Thoracic aorta (tissue), 2 donors: Measurements from ENCODE around the gene WDR46. TPM values are rescaled to one million over a fixed set of nuclear protein-coding genes. Genes with fewer than 3 reads are reported as not detected.
A peak's percentile ranks its signal among the peaks of the same experiment; 100 is the strongest.
"Not testable (repeated sequence)": the region's sequence is repeated elsewhere in the genome, so short reads cannot be mapped to it uniquely, and the experiment has no call there.

Experiments
- ATAC-seq: fragments of 150-250 bp; one replicate; pipeline ENCODE4 v1.8.0; 2017; ENCODE audit warnings: low read depth; ENCODE audit not compliant: insufficient number of reproducible peaks, low FRiP score
- DNase-seq: peaks from one replicate; pipeline ENCODE4 v3.0.0-alpha.2; 2020; ENCODE audit warnings: low spot score
- H3K27ac ChIP-seq, 2 donors: fragments of 200-600 bp; sonication (generic); 1 replicate in 1 of 2; 2 replicates in 1 of 2; pipeline ENCODE4 v1.5.1; 2016; ENCODE audit warnings: mild to moderate bottlenecking in 2 of 2, moderate library complexity in 2 of 2
- H3K27me3 ChIP-seq: fragments of 200-600 bp; sonication (generic); replicated peaks from 2 replicates; pipeline ENCODE4 v1.6.0; 2016; ENCODE audit warnings: mild to moderate bottlenecking; ENCODE audit not compliant: insufficient read depth
- H3K36me3 ChIP-seq: fragments of 200-600 bp; sonication (generic); one replicate; pipeline ENCODE4 v1.5.1; 2016
- H3K4me1 ChIP-seq, 2 donors: fragments of 200-600 bp; sonication (generic); 1 replicate in 1 of 2; 2 replicates in 1 of 2; pipeline versions ENCODE4 v1.5.1 to v1.6.0; 2016; ENCODE audit warnings: low read depth in 2 of 2, mild to moderate bottlenecking in 1 of 2; ENCODE audit not compliant: control insufficient read depth in 1 of 2
- H3K4me3 ChIP-seq: fragments of 200-600 bp; sonication (generic); 2 replicates; pipeline ENCODE4 v1.5.1; 2016; ENCODE audit warnings: mild to moderate bottlenecking
- H3K9me3 ChIP-seq: fragments of 200-600 bp; sonication (generic); 2 replicates; pipeline ENCODE4 v1.5.1; 2016
- total RNA-seq, 2 donors: library from RNA; depleted of rRNA; stranded (reverse); fragments of >200 nt; gene quantifications; one replicate each; pipeline versions ENCODE4 v1.1.0 to v1.2.3, GENCODE V29; 2016
- TF ChIP-seq, protein P1 (sequence below): fragments of 200-600 bp; sonication (generic); IDR thresholded peaks from one replicate; pipeline ENCODE4 v1.5.1; 2019; ENCODE audit warnings: antibody characterized with exemption

Gene WDR46
- total RNA-seq, 2 donors from 2014 or later = 42.6 to 60.3 TPM

DNA sequence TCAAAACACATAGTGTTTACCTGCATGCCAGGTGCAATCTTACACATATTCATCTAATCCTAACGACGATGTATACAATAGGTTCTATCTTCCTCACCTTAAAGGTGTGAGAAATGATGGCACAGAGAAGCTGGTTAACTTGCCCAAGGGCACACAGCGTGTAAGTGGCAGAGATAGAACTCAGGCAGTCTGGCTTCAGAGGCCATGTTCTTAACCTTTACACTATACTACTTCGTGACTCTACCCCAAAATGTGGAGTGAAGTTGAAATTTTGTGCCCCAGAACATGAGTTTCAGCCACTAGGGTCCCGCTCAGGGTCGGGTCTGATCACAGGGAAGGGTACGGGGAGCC lies 17.9 kb downstream of the WDR46 start:
- ATAC-seq = no peak
- peak overlapping the region; percentile 94 to 96 for H3K27ac ChIP-seq
- no peaks in the 10 kb centered on the region for H3K9me3 ChIP-seq
- H3K36me3 ChIP-seq = peaks cover 33% of the 10 kb centered on the region
- no peaks in the 10 kb centered on the region for H3K27me3 ChIP-seq
- TF ChIP-seq, protein P1, sequence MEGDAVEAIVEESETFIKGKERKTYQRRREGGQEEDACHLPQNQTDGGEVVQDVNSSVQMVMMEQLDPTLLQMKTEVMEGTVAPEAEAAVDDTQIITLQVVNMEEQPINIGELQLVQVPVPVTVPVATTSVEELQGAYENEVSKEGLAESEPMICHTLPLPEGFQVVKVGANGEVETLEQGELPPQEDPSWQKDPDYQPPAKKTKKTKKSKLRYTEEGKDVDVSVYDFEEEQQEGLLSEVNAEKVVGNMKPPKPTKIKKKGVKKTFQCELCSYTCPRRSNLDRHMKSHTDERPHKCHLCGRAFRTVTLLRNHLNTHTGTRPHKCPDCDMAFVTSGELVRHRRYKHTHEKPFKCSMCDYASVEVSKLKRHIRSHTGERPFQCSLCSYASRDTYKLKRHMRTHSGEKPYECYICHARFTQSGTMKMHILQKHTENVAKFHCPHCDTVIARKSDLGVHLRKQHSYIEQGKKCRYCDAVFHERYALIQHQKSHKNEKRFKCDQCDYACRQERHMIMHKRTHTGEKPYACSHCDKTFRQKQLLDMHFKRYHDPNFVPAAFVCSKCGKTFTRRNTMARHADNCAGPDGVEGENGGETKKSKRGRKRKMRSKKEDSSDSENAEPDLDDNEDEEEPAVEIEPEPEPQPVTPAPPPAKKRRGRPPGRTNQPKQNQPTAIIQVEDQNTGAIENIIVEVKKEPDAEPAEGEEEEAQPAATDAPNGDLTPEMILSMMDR = no peak
- no peak for DNase-seq
- H3K4me1 ChIP-seq = peaks cover 21 to 45% of the 10 kb centered on the region in 2 donors
- peak overlapping the region; percentile 89 for H3K4me3 ChIP-seq

DNA sequence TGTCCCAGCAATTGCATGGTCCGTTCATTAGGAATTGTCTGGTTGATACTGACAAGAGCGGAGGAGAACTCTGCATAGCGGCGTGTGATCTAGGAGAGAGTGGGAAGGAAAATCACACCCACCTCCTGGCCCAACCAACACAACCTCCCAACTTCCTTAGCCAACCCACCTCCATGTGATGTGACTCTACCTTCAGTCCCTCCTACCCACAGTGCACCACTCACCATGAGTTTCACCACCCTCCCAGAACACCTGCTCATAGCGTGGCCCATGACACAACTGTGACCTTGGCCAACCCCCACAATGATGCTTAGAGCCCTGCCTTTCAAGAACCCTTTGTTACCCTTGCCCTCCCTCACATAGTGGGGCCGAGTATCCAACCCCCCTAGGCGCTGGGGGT lies 25.0 kb downstream of the WDR46 start:
- DNase-seq = no peak
- Histone ChIP-seq H3K27ac (no peak overlapping the region), H3K9me3 (no peaks in the 10 kb centered on the region), H3K4me3 (no peak overlapping the region), H3K36me3 (peaks cover 47% of the 10 kb centered on the region), H3K4me1 (no peaks in the 10 kb centered on the region), H3K27me3 (no peaks in the 10 kb centered on the region)
- TF ChIP-seq, protein P1 = no peak
- no peak for ATAC-seq

DNA sequence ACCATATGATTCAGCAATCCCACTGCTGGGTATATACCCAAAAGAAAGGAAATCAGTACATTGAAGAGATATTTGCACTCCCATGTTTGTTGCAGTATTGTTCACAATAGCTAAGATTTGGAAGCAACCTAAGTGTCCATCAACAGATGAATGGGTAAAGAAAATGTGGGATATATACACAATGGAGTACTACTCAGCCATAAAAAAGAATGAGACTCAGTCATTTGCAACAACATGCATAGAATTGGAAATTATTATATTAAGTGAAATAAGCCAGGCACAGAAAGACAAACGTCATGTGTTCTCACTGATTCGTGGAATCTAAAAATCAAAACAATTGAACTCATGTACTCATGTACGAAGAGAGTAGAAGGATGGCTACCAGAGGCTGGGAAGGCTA lies 26.5 kb downstream of the WDR46 start:
- not testable (repeated sequence) for H3K9me3 ChIP-seq, H3K4me1 ChIP-seq, ATAC-seq, H3K27ac ChIP-seq, H3K4me3 ChIP-seq, H3K27me3 ChIP-seq, DNase-seq
- H3K36me3 ChIP-seq = peaks cover 37% of the 10 kb centered on the region

DNA sequence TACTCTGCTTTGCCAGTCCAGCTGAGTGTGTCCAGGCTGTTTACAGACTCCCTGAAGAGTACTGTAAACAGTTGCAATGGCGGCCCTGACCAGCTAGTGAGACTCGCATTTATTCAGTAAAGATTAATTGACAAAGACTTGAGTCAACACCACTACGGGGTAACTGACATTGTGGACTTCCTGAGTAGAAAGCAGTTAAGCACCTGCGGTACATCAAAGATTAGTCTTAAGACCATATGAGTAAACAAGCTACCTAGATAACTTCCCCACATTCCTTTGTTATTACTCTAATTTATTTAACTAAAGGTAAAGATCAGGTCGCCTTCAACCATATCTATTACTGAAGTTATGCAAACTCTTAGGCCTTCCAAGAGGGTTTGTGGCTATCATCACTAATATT lies 30.0 kb downstream of the WDR46 start:
- Histone ChIP-seq H3K9me3 (no peaks in the 10 kb centered on the region), H3K36me3 (peaks cover 4% of the 10 kb centered on the region), H3K27ac (no peak overlapping the region), H3K4me3 (no peak overlapping the region), H3K27me3 (no peaks in the 10 kb centered on the region), H3K4me1 (no peaks in the 10 kb centered on the region)
- no peak for ATAC-seq
- TF ChIP-seq, protein P1 = no peak
- DNase-seq = no peak

DNA sequence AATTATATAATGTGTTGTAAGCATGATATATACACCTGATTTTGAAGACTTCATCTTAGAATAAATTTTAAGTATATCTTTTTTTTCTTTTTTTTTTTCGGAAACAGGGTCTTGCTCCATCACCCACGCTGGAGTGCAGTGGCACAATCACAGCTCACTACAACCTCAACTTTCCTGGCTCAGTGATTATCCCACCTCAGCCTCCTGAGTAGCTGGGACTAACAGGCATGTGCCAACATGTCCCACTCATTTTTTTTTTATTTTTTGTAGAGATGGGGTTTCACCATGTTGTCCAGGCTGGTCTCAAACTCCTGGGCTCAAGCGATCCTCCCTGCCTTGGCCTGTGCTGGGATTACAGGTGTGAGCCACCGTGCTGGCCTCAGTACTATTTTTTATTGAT lies 34.4 kb downstream of the WDR46 start:
- H3K27me3 ChIP-seq = no peaks in the 10 kb centered on the region
- H3K9me3 ChIP-seq = no peaks in the 10 kb centered on the region
- peaks cover 10% of the 10 kb centered on the region for H3K36me3 ChIP-seq
- TF ChIP-seq, protein P1 = no peak
- DNase-seq (no peak), ATAC-seq (no peak)
- peaks cover 9 to 15% of the 10 kb centered on the region in 2 donors for H3K4me1 ChIP-seq
- no peak overlapping the region for H3K4me3 ChIP-seq
- no peak overlapping the region for H3K27ac ChIP-seq

DNA sequence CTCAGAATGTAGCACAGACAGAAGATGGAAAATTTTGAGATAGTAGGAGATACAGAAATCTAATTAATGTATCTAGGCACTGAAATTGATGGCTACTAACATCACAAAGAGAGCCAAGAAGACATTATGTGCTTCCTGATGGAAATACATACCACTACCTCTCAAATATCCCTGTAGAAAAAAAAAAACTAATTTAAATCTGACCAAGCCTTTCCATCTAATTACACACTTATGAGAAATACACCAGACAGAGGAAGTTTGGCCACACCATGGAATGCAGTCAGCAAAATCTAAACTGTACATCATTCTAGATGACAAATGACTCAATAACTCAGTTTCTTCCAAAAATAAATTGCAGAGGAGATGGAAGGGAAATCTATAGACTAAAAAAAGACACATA lies 36.3 kb downstream of the WDR46 start:
- H3K27ac ChIP-seq = no peak overlapping the region
- no peak overlapping the region for H3K4me3 ChIP-seq
- H3K4me1 ChIP-seq = peaks cover 12 to 25% of the 10 kb centered on the region in 2 donors
- ATAC-seq = no peak
- no peaks in the 10 kb centered on the region for H3K27me3 ChIP-seq
- peaks cover 10% of the 10 kb centered on the region for H3K36me3 ChIP-seq
- TF ChIP-seq, protein P1 = no peak
- no peaks in the 10 kb centered on the region for H3K9me3 ChIP-seq
- no peak for DNase-seq
